RWPE2 (cell line): ENCODE measurements around the gene TRIM47.

Source experiments
- ATAC-seq: fragments of 200-7000 bp; cut with Tn5 transposase; 3 replicates; pipeline ENCODE4 v1.9.1; 2021; ENCODE audit warnings: low read depth
- DNase-seq: peaks from one replicate; pipeline ENCODE4 v3.0.0-alpha.2; 2020; ENCODE audit warnings: low spot score
- H3K27ac ChIP-seq: fragments of 450-650 bp; 2 replicates; pipeline ENCODE4 v1.5.1; 2017; ENCODE audit warnings: mild to moderate bottlenecking; ENCODE audit not compliant: poor library complexity, severe bottlenecking
- H3K27me3 ChIP-seq: fragments of 250-450 bp; sonication (Bioruptor Pico); 2 replicates; pipeline ENCODE4 v1.5.1; 2021; ENCODE audit warnings: mild to moderate bottlenecking, moderate library complexity; ENCODE audit not compliant: insufficient read depth, poor library complexity, severe bottlenecking
- H3K36me3 ChIP-seq: fragments of 250-450 bp; sonication (Bioruptor Pico); 2 replicates; pipeline ENCODE4 v1.5.1; 2020; ENCODE audit warnings: low read depth, mild to moderate bottlenecking, moderate library complexity
- H3K4me1 ChIP-seq: fragments of 250-450 bp; sonication (Bioruptor Pico); 2 replicates; pipeline ENCODE4 v1.5.1; 2021; ENCODE audit warnings: mild to moderate bottlenecking, moderate library complexity; ENCODE audit not compliant: insufficient read depth, poor library complexity, severe bottlenecking
- H3K4me3 ChIP-seq: fragments of 250-450 bp; sonication (Bioruptor Pico); 2 replicates; pipeline ENCODE4 v1.5.1; 2021; ENCODE audit warnings: mild to moderate bottlenecking, moderate library complexity; ENCODE audit not compliant: severe bottlenecking
- H3K9me3 ChIP-seq: fragments of 250-450 bp; sonication (Bioruptor Pico); 2 replicates; pipeline ENCODE4 v1.5.1; 2021; ENCODE audit warnings: mild to moderate bottlenecking, moderate library complexity; ENCODE audit not compliant: severe bottlenecking
- TF ChIP-seq, protein P1 (sequence below): fragments of 450-650 bp; IDR thresholded peaks from one replicate; pipeline ENCODE4 v1.5.1; 2017; ENCODE audit warnings: mild to moderate bottlenecking, moderate library complexity; ENCODE audit not compliant: poor library complexity, severe bottlenecking

TRIM47 gene

DNA sequence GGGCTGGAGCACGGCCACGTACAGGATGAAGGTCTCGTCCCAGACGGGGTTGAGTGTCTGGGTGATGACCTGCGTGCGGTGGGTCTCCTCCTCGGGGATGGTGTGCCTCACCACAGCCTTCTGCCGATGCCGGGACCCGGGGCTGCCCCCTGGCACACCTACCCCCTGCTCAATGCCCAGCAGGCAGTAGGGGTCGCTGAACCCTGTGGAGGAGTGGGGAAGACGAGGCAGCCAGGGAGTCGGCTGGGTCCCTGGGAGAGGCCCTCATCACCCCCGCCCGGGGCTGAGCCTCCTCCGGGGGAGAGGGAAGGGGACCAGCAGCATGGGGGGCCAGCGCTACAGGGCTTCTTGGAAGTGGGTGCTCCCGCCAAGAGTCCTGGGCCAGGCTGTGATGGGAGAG, 36.0 kb downstream of the TRIM47 start:
- TF ChIP-seq, protein P1, sequence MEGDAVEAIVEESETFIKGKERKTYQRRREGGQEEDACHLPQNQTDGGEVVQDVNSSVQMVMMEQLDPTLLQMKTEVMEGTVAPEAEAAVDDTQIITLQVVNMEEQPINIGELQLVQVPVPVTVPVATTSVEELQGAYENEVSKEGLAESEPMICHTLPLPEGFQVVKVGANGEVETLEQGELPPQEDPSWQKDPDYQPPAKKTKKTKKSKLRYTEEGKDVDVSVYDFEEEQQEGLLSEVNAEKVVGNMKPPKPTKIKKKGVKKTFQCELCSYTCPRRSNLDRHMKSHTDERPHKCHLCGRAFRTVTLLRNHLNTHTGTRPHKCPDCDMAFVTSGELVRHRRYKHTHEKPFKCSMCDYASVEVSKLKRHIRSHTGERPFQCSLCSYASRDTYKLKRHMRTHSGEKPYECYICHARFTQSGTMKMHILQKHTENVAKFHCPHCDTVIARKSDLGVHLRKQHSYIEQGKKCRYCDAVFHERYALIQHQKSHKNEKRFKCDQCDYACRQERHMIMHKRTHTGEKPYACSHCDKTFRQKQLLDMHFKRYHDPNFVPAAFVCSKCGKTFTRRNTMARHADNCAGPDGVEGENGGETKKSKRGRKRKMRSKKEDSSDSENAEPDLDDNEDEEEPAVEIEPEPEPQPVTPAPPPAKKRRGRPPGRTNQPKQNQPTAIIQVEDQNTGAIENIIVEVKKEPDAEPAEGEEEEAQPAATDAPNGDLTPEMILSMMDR = no peak
- no peak overlapping the region for H3K27ac ChIP-seq
- H3K4me3 ChIP-seq = no peak overlapping the region
- H3K27me3 ChIP-seq = no peaks in the 10 kb centered on the region
- peaks cover 18% of the 10 kb centered on the region for H3K4me1 ChIP-seq
- H3K9me3 ChIP-seq = no peaks in the 10 kb centered on the region
- no peak for ATAC-seq
- H3K36me3 ChIP-seq = peaks cover 20% of the 10 kb centered on the region
- peak; percentile 69 for DNase-seq

DNA sequence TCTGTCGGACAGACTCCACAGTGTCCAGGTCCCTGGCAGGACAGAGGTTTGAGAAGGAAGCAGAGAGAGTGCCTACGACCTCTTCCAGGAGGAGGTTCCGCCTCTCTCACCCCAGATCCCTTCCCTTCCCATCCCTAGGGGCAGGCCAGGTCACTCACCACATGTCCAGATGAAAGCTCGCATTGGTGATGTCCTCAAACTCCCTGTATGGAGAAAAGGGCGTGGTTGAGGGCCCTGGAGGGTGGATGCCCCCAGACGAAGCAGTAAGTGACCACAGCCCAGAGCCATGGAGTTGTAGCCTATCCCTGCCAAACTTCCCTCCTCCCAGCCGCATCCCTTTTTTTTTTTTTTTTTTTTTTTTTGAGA, 37.6 kb downstream of the TRIM47 start:
- no peak for ATAC-seq
- DNase-seq = no peak
- H3K27me3 ChIP-seq = no peaks in the 10 kb centered on the region
- no peak overlapping the region for H3K27ac ChIP-seq
- TF ChIP-seq, protein P1 = no peak
- no peak overlapping the region for H3K4me3 ChIP-seq
- H3K36me3 ChIP-seq = peaks cover 4% of the 10 kb centered on the region
- peaks cover 11% of the 10 kb centered on the region for H3K4me1 ChIP-seq
- H3K9me3 ChIP-seq = no peaks in the 10 kb centered on the region

DNA sequence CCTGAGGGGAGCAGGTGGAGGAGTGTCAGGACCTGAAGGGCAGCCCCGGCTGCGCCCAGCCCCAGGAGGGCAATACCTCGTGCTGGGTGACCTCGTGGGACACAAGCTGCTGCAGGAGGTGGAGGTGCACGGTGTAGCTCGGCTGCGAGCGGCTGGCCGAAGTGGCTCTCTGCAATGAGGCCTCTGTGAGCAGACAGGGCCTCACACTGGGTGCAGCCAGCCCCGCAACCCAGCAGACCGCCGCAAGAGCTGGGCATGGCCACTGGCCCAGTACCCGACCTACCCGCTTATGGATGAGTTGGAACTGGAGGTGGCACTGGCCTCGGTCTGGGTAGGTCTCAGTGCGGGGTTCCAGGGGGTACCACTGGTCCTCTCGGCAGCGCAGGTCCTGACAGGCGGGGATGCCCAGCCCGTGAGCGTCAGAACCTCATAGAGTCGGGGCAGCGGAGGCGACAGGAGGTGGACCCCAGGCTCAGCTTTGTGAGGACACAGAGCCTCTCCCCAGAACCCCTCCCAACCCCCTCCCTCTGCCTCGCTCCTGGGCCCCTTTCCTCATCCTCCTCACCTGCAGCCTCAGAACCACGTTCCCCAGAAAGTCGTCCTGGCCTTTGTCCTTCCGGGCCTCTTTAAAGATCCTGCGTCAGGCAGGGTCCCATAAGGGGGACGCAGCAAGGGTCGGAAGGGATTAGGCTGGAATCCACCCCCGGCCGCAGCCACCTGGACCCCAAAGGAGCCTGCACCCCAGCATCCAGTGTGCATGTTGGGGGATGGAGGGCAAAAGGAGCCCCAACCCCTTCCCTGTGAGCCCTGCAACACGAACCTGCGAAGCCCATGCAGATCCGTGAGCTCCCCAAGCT, 38.2 kb downstream of the TRIM47 start:
- no peaks in the 10 kb centered on the region for H3K27me3 ChIP-seq
- H3K27ac ChIP-seq = no peak overlapping the region
- TF ChIP-seq, protein P1 = no peak
- DNase-seq (peak; percentile 73), ATAC-seq (no peak)
- no peak overlapping the region for H3K4me3 ChIP-seq
- H3K9me3 ChIP-seq = no peaks in the 10 kb centered on the region
- peaks cover 5% of the 10 kb centered on the region for H3K4me1 ChIP-seq
- no peaks in the 10 kb centered on the region for H3K36me3 ChIP-seq

DNA sequence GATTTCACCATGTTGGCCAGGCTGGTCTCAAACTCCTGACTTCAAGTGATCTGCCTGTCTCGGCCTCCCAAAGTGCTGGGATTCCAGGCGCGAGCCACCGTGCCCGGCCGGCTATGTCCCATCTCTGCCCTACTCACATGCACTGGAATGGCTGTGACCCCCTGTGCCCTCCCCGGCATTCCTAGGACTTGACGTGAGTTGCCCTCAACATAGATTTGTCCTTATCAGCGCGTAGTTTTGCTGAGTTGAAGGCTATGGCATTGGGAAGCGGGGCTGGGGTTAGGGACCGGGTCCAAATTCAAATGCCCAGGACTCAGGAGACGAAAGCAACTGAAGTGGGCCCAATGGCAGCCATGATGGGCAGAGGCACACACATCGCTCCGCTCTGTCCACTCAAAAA, 40.0 kb downstream of the TRIM47 start:
- no peaks in the 10 kb centered on the region for H3K4me1 ChIP-seq
- no peaks in the 10 kb centered on the region for H3K9me3 ChIP-seq
- TF ChIP-seq, protein P1 = no peak
- ATAC-seq (no peak), DNase-seq (no peak)
- H3K27me3 ChIP-seq = no peaks in the 10 kb centered on the region
- no peak overlapping the region for H3K4me3 ChIP-seq
- no peaks in the 10 kb centered on the region for H3K36me3 ChIP-seq
- no peak overlapping the region for H3K27ac ChIP-seq

DNA sequence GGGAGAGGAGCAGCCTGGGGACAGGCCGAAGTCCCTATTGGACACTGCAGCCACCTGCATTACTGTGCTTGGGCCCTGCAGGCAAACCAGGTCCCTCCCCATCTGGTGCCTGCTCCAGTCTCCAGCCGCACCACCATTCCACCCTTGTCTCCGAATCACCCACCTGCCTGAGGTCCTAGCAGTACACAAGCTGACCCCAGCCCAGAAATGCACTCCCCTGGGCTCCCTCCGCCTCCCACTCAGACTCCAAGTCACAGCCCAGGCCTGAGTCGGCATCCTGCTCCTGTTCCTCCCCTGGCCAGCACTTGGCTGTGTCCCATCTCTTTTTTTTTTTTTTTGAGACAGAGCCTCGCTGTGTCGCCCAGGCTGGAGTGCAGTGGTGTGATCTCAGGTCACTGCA, 40.5 kb downstream of the TRIM47 start:
- H3K27ac ChIP-seq = no peak overlapping the region
- DNase-seq (no peak), ATAC-seq (no peak)
- H3K4me1 ChIP-seq = no peaks in the 10 kb centered on the region
- H3K9me3 ChIP-seq = no peaks in the 10 kb centered on the region
- TF ChIP-seq, protein P1 = no peak
- H3K4me3 ChIP-seq = no peak overlapping the region
- no peaks in the 10 kb centered on the region for H3K36me3 ChIP-seq
- no peaks in the 10 kb centered on the region for H3K27me3 ChIP-seq
